Caco-2 (cell line): ENCODE results near the gene PTGIS. TPM values are rescaled to one million over a fixed set of nuclear protein-coding genes. Genes with fewer than 3 reads are reported as not detected.

Source experiments
- BruUV-seq: library from RNA; stranded (reverse); fragments of 400-500 nt; replicated peaks from 2 replicates; lab custom pipeline; 2021; lab: Mats Ljungman, UMichigan
- CTCF ChIA-PET: fragments of 300-600 bp; sonication (Branson Sonifier 250); formaldehyde crosslinking; loops from one replicate; lab custom pipeline; 2022; ENCODE audit warnings: antibody characterized with exemption; lab: Charles Lee
- POLR2A ChIA-PET: fragments of 300-600 bp; sonication (Branson Sonifier 250); formaldehyde crosslinking; loops from one replicate; lab custom pipeline; 2022; ENCODE audit warnings: antibody characterized with exemption; lab: Charles Lee
- DNase-seq, 2 experiments: peaks; one replicate each; pipeline versions ENCODE4 v3.0.0 to v3.0.0-alpha.2; 2020 to 2022
- H3K27me3 ChIP-seq: replicated peaks from 2 replicates; pipeline ENCODE4 v1.6.0; 2011; ENCODE audit warnings: low read length; ENCODE audit not compliant: control insufficient read depth, insufficient read depth
- H3K36me3 ChIP-seq: 2 replicates; pipeline ENCODE4 v1.5.1; 2011; ENCODE audit warnings: low read length; ENCODE audit not compliant: control insufficient read depth, insufficient read depth
- H3K4me1 ChIP-seq: fragments of 250-450 bp; sonication (Bioruptor Pico); 2 replicates; pipeline ENCODE4 v1.5.1; 2020; ENCODE audit warnings: mild to moderate bottlenecking
- H3K4me3 ChIP-seq: 2 replicates; pipeline ENCODE4 v1.5.1; 2011; ENCODE audit warnings: low read depth, mild to moderate bottlenecking, control low read depth, low read length
- H3K9me3 ChIP-seq: fragments of 250-450 bp; sonication (Bioruptor Pico); 2 replicates; pipeline ENCODE4 v1.5.1; 2020; ENCODE audit warnings: mild to moderate bottlenecking, moderate library complexity
- H3K27ac Mint-ChIP-seq: one replicate; pipeline ENCODE4 v1.8.0; 2022; ENCODE audit warnings: mixed read lengths; ENCODE audit not compliant: unreplicated experiment
- H3K27me3 Mint-ChIP-seq: one replicate; pipeline ENCODE4 v1.8.0; 2022; ENCODE audit warnings: mixed read lengths; ENCODE audit not compliant: insufficient read depth, unreplicated experiment
- H3K36me3 Mint-ChIP-seq: one replicate; pipeline ENCODE4 v1.8.0; 2022; ENCODE audit warnings: mild to moderate bottlenecking, mixed read lengths; ENCODE audit not compliant: insufficient read depth, unreplicated experiment
- H3K4me1 Mint-ChIP-seq: one replicate; pipeline ENCODE4 v1.8.0; 2022; ENCODE audit warnings: low read depth, mixed read lengths; ENCODE audit not compliant: unreplicated experiment
- H3K4me3 Mint-ChIP-seq: one replicate; pipeline ENCODE4 v1.8.0; 2022; ENCODE audit warnings: mild to moderate bottlenecking, moderate library complexity, mixed read lengths; ENCODE audit not compliant: unreplicated experiment
- H3K9me3 Mint-ChIP-seq: one replicate; pipeline ENCODE4 v1.8.0; 2022; ENCODE audit warnings: mixed read lengths; ENCODE audit not compliant: unreplicated experiment
- intact Hi-C: fragments of 100-400 bp; cut with micrococcal nuclease; formaldehyde crosslinking; loops from one replicate; pipeline ENCODE4 v1.10.0; 2022; ENCODE audit not compliant: unreplicated experiment
- total RNA-seq: library from RNA; stranded (reverse); gene quantifications from 2 replicates; pipeline ENCODE4 v1.2.3, GENCODE V29; 2022
- TF ChIP-seq, protein P1 (sequence below), 2 experiments: fragments of 200-600 bp in 1 of 2; IDR thresholded peaks; 1 replicate in 1 of 2; 2 replicates in 1 of 2; pipeline versions ENCODE4 v1.5.1 to v1.8.0; 2011 to 2022; ENCODE audit warnings: antibody characterized with exemption in 1 of 2, control low read depth in 1 of 2, inconsistent platforms in 1 of 2, low read depth in 1 of 2, low read length in 1 of 2, mild to moderate bottlenecking in 1 of 2, moderate library complexity in 1 of 2; ENCODE audit not compliant: insufficient read depth in 1 of 2, severe bottlenecking in 1 of 2, unreplicated experiment in 1 of 2

PTGIS gene
- total RNA-seq, 1 experiment from 2014 or later: 2.7 TPM

DNA sequence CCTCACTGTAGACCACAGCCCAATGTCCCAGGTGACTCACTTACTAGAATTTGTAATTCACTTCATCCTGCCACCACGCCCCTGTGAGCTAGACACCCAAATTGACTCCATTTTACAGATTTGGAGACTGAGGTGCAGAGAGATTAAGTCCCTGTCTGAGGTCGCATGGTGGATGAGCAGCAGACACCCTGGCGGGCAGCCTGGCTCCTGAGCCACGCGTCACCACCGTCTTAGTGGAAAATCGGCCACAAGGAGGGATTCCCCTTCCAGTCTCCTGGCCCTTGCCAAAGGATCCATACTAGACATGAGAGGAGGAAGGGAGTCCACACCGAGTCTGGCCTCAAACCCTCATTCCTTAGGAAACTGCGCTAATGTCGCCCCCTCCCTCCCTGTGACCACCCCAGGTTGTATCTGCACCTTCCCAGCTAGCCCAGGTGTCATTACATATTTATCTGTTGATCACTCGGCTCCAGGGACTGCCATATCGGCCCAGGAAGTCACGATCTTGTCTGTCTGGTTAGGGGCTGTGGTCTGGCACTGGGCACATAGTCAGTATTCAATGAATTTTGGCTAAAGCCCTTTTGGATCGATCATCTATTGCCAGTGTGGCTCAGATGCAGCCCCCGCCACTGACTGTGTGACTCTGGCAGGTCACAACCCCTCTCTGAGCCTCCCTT is 25.7 kb upstream of the PTGIS start:
- Mint-ChIP-seq H3K9me3 (no peaks in the 10 kb centered on the region), H3K27me3 (no peaks in the 10 kb centered on the region), H3K4me1 (peaks cover 31% of the 10 kb centered on the region), H3K27ac (peak overlapping the region; percentile 16), H3K4me3 (no peak overlapping the region), H3K36me3 (no peaks in the 10 kb centered on the region)
- BruUV-seq: no TSS peak
- no peaks in the 10 kb centered on the region for H3K27me3 ChIP-seq
- H3K4me1 ChIP-seq: peaks cover 26% of the 10 kb centered on the region
- TF ChIP-seq, protein P1, sequence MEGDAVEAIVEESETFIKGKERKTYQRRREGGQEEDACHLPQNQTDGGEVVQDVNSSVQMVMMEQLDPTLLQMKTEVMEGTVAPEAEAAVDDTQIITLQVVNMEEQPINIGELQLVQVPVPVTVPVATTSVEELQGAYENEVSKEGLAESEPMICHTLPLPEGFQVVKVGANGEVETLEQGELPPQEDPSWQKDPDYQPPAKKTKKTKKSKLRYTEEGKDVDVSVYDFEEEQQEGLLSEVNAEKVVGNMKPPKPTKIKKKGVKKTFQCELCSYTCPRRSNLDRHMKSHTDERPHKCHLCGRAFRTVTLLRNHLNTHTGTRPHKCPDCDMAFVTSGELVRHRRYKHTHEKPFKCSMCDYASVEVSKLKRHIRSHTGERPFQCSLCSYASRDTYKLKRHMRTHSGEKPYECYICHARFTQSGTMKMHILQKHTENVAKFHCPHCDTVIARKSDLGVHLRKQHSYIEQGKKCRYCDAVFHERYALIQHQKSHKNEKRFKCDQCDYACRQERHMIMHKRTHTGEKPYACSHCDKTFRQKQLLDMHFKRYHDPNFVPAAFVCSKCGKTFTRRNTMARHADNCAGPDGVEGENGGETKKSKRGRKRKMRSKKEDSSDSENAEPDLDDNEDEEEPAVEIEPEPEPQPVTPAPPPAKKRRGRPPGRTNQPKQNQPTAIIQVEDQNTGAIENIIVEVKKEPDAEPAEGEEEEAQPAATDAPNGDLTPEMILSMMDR (IDR thresholded peaks at IDR 0.05; ENCODE audit: insufficient read depth in 1 of 2, low read depth in 1 of 2, low read length in 1 of 2, severe bottlenecking in 1 of 2, unreplicated experiment in 1 of 2): no peak
- no peaks in the 10 kb centered on the region for H3K36me3 ChIP-seq
- H3K9me3 ChIP-seq: no peaks in the 10 kb centered on the region
- DNase-seq: no peak
- CTCF ChIA-PET: interaction anchor here (0.9 to 4.4 kb wide), 5 partner anchors 10 to 52 kb away, joined by 3 to 19 read pairs (median 13); no protein-coding TSS in a partner anchor
- no peak overlapping the region for H3K4me3 ChIP-seq
- POLR2A ChIA-PET: interaction anchor here (1.4 kb wide), 1 partner anchor 10 kb away, joined by 7 read pairs; no protein-coding TSS in a partner anchor
- intact Hi-C loops: no loop called here

DNA sequence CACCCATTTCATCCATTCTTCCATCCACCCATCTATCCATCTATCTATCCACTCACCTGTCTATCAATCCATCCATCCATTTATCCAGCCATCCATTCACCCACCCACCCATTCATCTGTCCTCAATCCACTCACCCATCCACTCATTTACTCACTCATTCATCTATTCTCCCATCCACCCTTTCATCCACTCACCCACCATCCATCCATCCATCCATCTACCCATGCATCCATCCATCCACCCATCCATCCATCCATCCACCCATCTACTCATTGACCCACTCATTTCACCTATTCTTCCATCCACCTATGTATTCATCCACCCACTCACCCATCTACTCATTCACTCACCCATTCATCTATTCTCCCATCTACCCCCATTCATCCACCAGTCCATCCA is 24.2 kb upstream of the PTGIS start:
- peaks cover 26% of the 10 kb centered on the region for H3K4me1 ChIP-seq
- Mint-ChIP-seq H3K27ac (no peak overlapping the region), H3K27me3 (no peaks in the 10 kb centered on the region), H3K36me3 (no peaks in the 10 kb centered on the region), H3K4me1 (peaks cover 31% of the 10 kb centered on the region), H3K9me3 (no peaks in the 10 kb centered on the region), H3K4me3 (no peak overlapping the region)
- POLR2A ChIA-PET: no interaction called here
- no peaks in the 10 kb centered on the region for H3K36me3 ChIP-seq
- H3K4me3 ChIP-seq: no peak overlapping the region
- no TSS peak for BruUV-seq
- no peak for DNase-seq
- CTCF ChIA-PET: interaction anchor here (1.2 kb wide), 2 partner anchors 11 to 18 kb away, joined by 5 read pairs; no protein-coding TSS in a partner anchor
- H3K27me3 ChIP-seq: no peaks in the 10 kb centered on the region
- TF ChIP-seq, protein P1 (IDR thresholded peaks at IDR 0.05; ENCODE audit: insufficient read depth in 1 of 2, low read depth in 1 of 2, low read length in 1 of 2, severe bottlenecking in 1 of 2, unreplicated experiment in 1 of 2): no peak
- intact Hi-C loops: no loop called here
- H3K9me3 ChIP-seq: no peaks in the 10 kb centered on the region

DNA sequence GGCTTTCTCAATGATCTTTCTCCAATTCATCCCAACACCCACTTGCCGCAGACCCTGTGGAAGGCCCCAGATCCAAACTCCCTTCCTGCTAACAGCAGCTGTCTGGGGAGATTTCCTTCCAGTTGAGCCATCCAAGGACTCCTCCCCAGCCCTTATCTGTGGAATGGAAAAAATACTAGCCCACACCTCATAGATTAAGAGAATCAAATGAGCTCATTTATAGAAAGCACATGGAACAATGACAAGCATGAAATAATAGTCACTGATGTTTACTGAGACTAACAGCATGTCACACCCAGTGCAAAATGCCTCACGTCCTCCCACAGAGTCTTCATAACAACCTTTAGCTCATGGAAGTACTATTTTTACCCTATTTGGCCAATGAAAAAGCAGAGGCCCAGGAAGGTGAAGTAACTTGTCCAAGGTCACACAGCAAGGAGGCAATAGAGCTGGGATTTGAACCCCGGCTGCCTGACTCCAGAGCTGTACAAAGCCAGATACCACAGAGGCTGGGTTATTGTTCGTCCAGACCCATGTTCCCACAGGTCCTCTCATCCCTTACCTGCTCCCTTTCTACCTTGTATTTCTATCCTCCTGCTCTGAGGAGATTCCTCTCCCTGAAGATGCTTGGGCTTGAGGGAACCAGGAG is 23.4 kb upstream of the PTGIS start:
- DNase-seq: no peak
- no peak overlapping the region for H3K4me3 ChIP-seq
- H3K27ac Mint-ChIP-seq: no peak overlapping the region
- intact Hi-C loops: no loop called here
- no peaks in the 10 kb centered on the region for H3K9me3 ChIP-seq
- H3K36me3 Mint-ChIP-seq: no peaks in the 10 kb centered on the region
- H3K4me1 Mint-ChIP-seq: peaks cover 31% of the 10 kb centered on the region
- no peaks in the 10 kb centered on the region for H3K9me3 Mint-ChIP-seq
- CTCF ChIA-PET: interaction anchor here (1.0 to 1.2 kb wide), 5 partner anchors 9 to 50 kb away, joined by 3 to 8 read pairs (median 5); no protein-coding TSS in a partner anchor
- no peak overlapping the region for H3K4me3 Mint-ChIP-seq
- TF ChIP-seq, protein P1 (IDR thresholded peaks at IDR 0.05; ENCODE audit: insufficient read depth in 1 of 2, low read depth in 1 of 2, low read length in 1 of 2, severe bottlenecking in 1 of 2, unreplicated experiment in 1 of 2): no peak
- no peaks in the 10 kb centered on the region for H3K27me3 Mint-ChIP-seq
- no TSS peak for BruUV-seq
- no peaks in the 10 kb centered on the region for H3K36me3 ChIP-seq
- H3K27me3 ChIP-seq: no peaks in the 10 kb centered on the region
- POLR2A ChIA-PET: no interaction called here
- H3K4me1 ChIP-seq: peaks cover 26% of the 10 kb centered on the region
